Loucy (cell line): ENCODE data around the gene LTF.

Experiments used
- H2AFZ ChIP-seq: fragments of 200-600 bp; sonication (generic); 2 replicates; pipeline ENCODE4 v1.6.0; 2016; ENCODE audit warnings: antibody characterized with exemption, mild to moderate bottlenecking, low read length, moderate library complexity
- H3F3A ChIP-seq: fragments of 200-600 bp; 2 replicates; pipeline ENCODE4 v1.6.0; 2016; ENCODE audit warnings: antibody characterized with exemption, low read depth, mild to moderate bottlenecking
- H3K27me3 ChIP-seq: fragments of 200-600 bp; sonication (generic); 2 replicates; pipeline ENCODE4 v1.6.1; 2014; ENCODE audit warnings: low read length, mild to moderate bottlenecking; ENCODE audit not compliant: insufficient read depth, poor library complexity, severe bottlenecking
- H3K36me3 ChIP-seq: fragments of 200-600 bp; sonication (generic); 2 replicates; pipeline ENCODE4 v1.6.1; 2016; ENCODE audit warnings: low read length; ENCODE audit not compliant: insufficient read depth
- H3K4me1 ChIP-seq: fragments of 200-600 bp; sonication (generic); 2 replicates; pipeline ENCODE4 v1.5.1; 2014; ENCODE audit warnings: low read length, mild to moderate bottlenecking; ENCODE audit not compliant: insufficient read depth, poor library complexity, severe bottlenecking
- H3K4me2 ChIP-seq: fragments of 200-600 bp; sonication (generic); 2 replicates; pipeline ENCODE4 v1.6.0; 2014; ENCODE audit warnings: antibody characterized with exemption, low read length, low read depth, mild to moderate bottlenecking; ENCODE audit not compliant: poor library complexity, severe bottlenecking
- H3K4me3 ChIP-seq: fragments of 200-600 bp; sonication (generic); 2 replicates; pipeline ENCODE4 v1.5.1; 2014; ENCODE audit warnings: low read length, mild to moderate bottlenecking, mixed read lengths; ENCODE audit not compliant: poor library complexity, severe bottlenecking
- H3K79me2 ChIP-seq: fragments of 200-600 bp; sonication (generic); 2 replicates; pipeline ENCODE4 v1.6.1; 2014; ENCODE audit warnings: low read length; ENCODE audit not compliant: insufficient read depth
- H3K9ac ChIP-seq: fragments of 200-600 bp; sonication (generic); 2 replicates; pipeline ENCODE4 v1.6.0; 2014; ENCODE audit warnings: mild to moderate bottlenecking, low read depth, low read length, moderate library complexity; ENCODE audit not compliant: poor library complexity, severe bottlenecking
- H3K9me2 ChIP-seq: fragments of 200-600 bp; sonication (generic); replicated peaks from 2 replicates; pipeline ENCODE4 v1.6.1; 2016; ENCODE audit warnings: low read depth, low read length, mixed read lengths
- H3K9me3 ChIP-seq: fragments of 200-600 bp; sonication (generic); 2 replicates; pipeline ENCODE4 v1.6.1; 2014; ENCODE audit warnings: mild to moderate bottlenecking, antibody characterized with exemption, low read length, low read depth; ENCODE audit not compliant: insufficient read depth
- H4K20me1 ChIP-seq: fragments of 200-600 bp; sonication (generic); 2 replicates; pipeline ENCODE4 v1.6.0; 2014; ENCODE audit warnings: antibody characterized with exemption, low read length, mild to moderate bottlenecking; ENCODE audit not compliant: insufficient read depth, poor library complexity, severe bottlenecking
- EZH2phosphoT487 ChIP-seq: fragments of 200-600 bp; IDR thresholded peaks from 2 replicates; pipeline ENCODE4 v1.6.1; 2018; ENCODE audit warnings: antibody characterized with exemption, mild to moderate bottlenecking, moderate library complexity, borderline replicate concordance
- TF ChIP-seq, protein P1 (sequence below): fragments of 200-600 bp; sonication (generic); conservative IDR thresholded peaks from 2 replicates; pipeline ENCODE4 v1.5.1; 2014; ENCODE audit warnings: mild to moderate bottlenecking, antibody characterized with exemption, low read length

Gene LTF

GRCh38 chr3:46508850-46509591 lies 44.3 kb upstream of the LTF start:
- no peaks in the 10 kb centered on the region for H4K20me1 ChIP-seq
- no peaks in the 10 kb centered on the region for H3K9me2 ChIP-seq
- H3K9me3 ChIP-seq, result no peaks in the 10 kb centered on the region
- H3K27me3 ChIP-seq, result no peaks in the 10 kb centered on the region
- no peaks in the 10 kb centered on the region for H3K4me1 ChIP-seq
- H3K4me2 ChIP-seq, result no peak overlapping the region
- no peak overlapping the region for H2AFZ ChIP-seq
- H3K4me3 ChIP-seq, result no peak overlapping the region
- H3K79me2 ChIP-seq, result no peaks in the 10 kb centered on the region
- no peak overlapping the region for H3K9ac ChIP-seq
- no peaks in the 10 kb centered on the region for H3K36me3 ChIP-seq
- no peak for TF ChIP-seq EZH2phosphoT487
- TF ChIP-seq, protein P1, sequence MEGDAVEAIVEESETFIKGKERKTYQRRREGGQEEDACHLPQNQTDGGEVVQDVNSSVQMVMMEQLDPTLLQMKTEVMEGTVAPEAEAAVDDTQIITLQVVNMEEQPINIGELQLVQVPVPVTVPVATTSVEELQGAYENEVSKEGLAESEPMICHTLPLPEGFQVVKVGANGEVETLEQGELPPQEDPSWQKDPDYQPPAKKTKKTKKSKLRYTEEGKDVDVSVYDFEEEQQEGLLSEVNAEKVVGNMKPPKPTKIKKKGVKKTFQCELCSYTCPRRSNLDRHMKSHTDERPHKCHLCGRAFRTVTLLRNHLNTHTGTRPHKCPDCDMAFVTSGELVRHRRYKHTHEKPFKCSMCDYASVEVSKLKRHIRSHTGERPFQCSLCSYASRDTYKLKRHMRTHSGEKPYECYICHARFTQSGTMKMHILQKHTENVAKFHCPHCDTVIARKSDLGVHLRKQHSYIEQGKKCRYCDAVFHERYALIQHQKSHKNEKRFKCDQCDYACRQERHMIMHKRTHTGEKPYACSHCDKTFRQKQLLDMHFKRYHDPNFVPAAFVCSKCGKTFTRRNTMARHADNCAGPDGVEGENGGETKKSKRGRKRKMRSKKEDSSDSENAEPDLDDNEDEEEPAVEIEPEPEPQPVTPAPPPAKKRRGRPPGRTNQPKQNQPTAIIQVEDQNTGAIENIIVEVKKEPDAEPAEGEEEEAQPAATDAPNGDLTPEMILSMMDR, result no peak
- no peaks in the 10 kb centered on the region for H3F3A ChIP-seq

- Histone ChIP-seq H3K27me3 (no peaks in the 10 kb centered on the region), H3K36me3 (no peaks in the 10 kb centered on the region), H3K4me3 (no peak overlapping the region), H3K9ac (no peak overlapping the region), H3K9me2 (no peaks in the 10 kb centered on the region), H3F3A (no peaks in the 10 kb centered on the region), H3K9me3 (no peaks in the 10 kb centered on the region), H3K4me1 (peaks cover 23% of the 10 kb centered on the region), H2AFZ (no peak overlapping the region), H3K4me2 (no peak overlapping the region), H3K79me2 (no peaks in the 10 kb centered on the region), H4K20me1 (no peaks in the 10 kb centered on the region)
- TF ChIP-seq EZH2phosphoT487, result no peak
- TF ChIP-seq, protein P1, result no peak
These were observed 41.8 kb upstream of the LTF start for GRCh38 chr3:46506526-46506925.

DNA sequence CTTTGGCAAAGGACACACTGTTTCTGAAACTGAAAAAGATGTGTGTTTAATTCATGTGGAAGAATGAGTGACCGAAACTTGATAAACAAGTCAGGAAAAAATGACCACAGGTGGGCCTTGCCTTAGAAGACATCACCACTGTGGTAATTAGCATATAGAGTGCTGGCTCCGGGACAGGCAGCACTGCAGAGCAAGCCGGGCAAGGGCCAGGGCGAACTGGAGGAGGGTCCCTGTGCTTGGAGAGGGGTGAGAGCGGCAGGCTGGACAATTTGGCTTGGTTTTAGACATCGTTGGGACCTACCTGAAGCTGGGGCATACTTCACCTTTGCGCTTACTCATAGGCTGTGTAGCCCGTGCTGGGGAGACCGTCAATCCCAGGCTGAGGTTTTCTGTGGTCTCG lies 41.2 kb upstream of the LTF start:
- H2AFZ ChIP-seq, result no peak overlapping the region
- peaks cover 29% of the 10 kb centered on the region for H3K4me1 ChIP-seq
- TF ChIP-seq EZH2phosphoT487, result no peak
- TF ChIP-seq, protein P1, result no peak

More for the DNA sequence above, 41.2 kb upstream of the LTF start:
- no peak overlapping the region for H3K9ac ChIP-seq
- H3K4me2 ChIP-seq, result no peak overlapping the region
- H4K20me1 ChIP-seq, result no peaks in the 10 kb centered on the region
- no peaks in the 10 kb centered on the region for H3K27me3 ChIP-seq
- no peaks in the 10 kb centered on the region for H3F3A ChIP-seq
- no peaks in the 10 kb centered on the region for H3K9me2 ChIP-seq
- H3K9me3 ChIP-seq, result no peaks in the 10 kb centered on the region
- H3K79me2 ChIP-seq, result no peaks in the 10 kb centered on the region
- H3K36me3 ChIP-seq, result no peaks in the 10 kb centered on the region
- H3K4me3 ChIP-seq, result no peak overlapping the region
